Measurements from ENCODE around the gene TRDMT1. TPM values are rescaled to one million over a fixed set of nuclear protein-coding genes. Genes with fewer than 3 reads are reported as not detected.

The TRDMT1 gene
- total RNA-seq, 1 experiment from 2014 or later, result 20.2 TPM

DNA sequence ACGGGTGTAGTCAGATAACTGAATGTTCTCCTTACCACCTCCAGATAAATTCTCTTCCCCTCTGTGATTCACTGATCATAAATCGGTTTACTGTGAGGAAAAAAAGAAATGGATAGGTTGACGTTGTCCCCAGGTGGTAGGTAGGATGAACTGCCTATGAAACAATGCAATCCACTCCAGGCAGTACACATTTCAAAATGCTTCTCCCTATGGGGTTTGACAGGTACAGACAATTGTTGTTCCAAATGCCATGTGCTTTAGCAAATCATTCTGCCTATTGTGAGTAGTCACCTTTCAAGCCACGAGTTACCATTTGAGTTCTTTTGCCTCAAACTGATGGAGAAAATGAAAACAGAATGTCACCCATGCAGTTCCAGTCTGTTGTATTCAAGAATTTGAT is 48.3 kb upstream of the TRDMT1 start:
- Histone ChIP-seq H3K79me1 (ENCODE audit: insufficient read depth, low read depth, low read length, poor library complexity, severe bottlenecking) (no peaks in the 10 kb centered on the region), H3K9ac (ENCODE audit: extremely low read depth, insufficient read length, low read length) (no peak overlapping the region), H2BK20ac (ENCODE audit: low read depth, low read length, poor library complexity, severe bottlenecking) (no peak overlapping the region), H3K18ac (ENCODE audit: insufficient read length, low read depth, low read length) (no peak overlapping the region), H3K23ac (ENCODE audit: insufficient read length, low read depth, low read length) (no peak overlapping the region), H3K4me2 (ENCODE audit: insufficient read depth, insufficient read length, low read length) (no peak overlapping the region), H3K79me2 (ENCODE audit: insufficient read depth, low read length) (no peaks in the 10 kb centered on the region), H2BK15ac (ENCODE audit: low read depth, low read length) (no peak overlapping the region), H3K27me3 (ENCODE audit: insufficient read depth, low read length) (no peaks in the 10 kb centered on the region), H2BK5ac (ENCODE audit: insufficient read length, low read length) (no peak overlapping the region), H3K4ac (ENCODE audit: low read depth, low read length) (no peak overlapping the region), H4K20me1 (ENCODE audit: control insufficient read depth, insufficient read depth, insufficient read length) (no peaks in the 10 kb centered on the region), H4K5ac (ENCODE audit: insufficient read length, low read depth, low read length) (no peak overlapping the region), H3K4me1 (ENCODE audit: insufficient read depth, low read length) (no peaks in the 10 kb centered on the region), H2BK12ac (ENCODE audit: insufficient read length, low read depth, low read length) (no peak overlapping the region), H3K23me2 (ENCODE audit: insufficient read length, low read depth, low read length, poor library complexity, severe bottlenecking) (no peaks in the 10 kb centered on the region), H2AFZ (ENCODE audit: low read length) (no peak overlapping the region), H2BK120ac (ENCODE audit: low read depth, low read length, poor library complexity, severe bottlenecking) (no peak overlapping the region), H2AK5ac (ENCODE audit: insufficient read length, low read length) (no peak overlapping the region), H4K91ac (ENCODE audit: insufficient read length, low read depth, low read length) (no peak overlapping the region), H3K56ac (ENCODE audit: insufficient read length, low read depth, low read length) (no peak overlapping the region), H3T11ph (ENCODE audit: low read length) (no peak overlapping the region), H3K9me3 (ENCODE audit: control insufficient read depth, low read depth, low read length) (peaks cover 12% of the 10 kb centered on the region), H4K8ac (replicated peaks; ENCODE audit: insufficient read length, low read depth, low read length) (no peak overlapping the region), H3K27ac (ENCODE audit: insufficient read length, low read depth, low read length) (no peak overlapping the region), H3K14ac (ENCODE audit: insufficient read depth, low read length) (no peak overlapping the region)
- no CpG with 5 or more reads among the region's 4 CpGs for WGBS (ENCODE audit: extremely low coverage, insufficient read length, low lambda C conversion rate)
- TF ChIP-seq, protein P1, sequence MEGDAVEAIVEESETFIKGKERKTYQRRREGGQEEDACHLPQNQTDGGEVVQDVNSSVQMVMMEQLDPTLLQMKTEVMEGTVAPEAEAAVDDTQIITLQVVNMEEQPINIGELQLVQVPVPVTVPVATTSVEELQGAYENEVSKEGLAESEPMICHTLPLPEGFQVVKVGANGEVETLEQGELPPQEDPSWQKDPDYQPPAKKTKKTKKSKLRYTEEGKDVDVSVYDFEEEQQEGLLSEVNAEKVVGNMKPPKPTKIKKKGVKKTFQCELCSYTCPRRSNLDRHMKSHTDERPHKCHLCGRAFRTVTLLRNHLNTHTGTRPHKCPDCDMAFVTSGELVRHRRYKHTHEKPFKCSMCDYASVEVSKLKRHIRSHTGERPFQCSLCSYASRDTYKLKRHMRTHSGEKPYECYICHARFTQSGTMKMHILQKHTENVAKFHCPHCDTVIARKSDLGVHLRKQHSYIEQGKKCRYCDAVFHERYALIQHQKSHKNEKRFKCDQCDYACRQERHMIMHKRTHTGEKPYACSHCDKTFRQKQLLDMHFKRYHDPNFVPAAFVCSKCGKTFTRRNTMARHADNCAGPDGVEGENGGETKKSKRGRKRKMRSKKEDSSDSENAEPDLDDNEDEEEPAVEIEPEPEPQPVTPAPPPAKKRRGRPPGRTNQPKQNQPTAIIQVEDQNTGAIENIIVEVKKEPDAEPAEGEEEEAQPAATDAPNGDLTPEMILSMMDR (conservative IDR thresholded peaks at IDR 0.05), result peak; percentile 53
- Mint-ChIP-seq H3K4me3 (no peak overlapping the region), H3K27ac (no peak overlapping the region), H3K27me3 (ENCODE audit: low read depth) (no peaks in the 10 kb centered on the region), H3K4me1 (no peaks in the 10 kb centered on the region), H3K9me3 (peaks cover 13 to 27% of the 10 kb centered on the region in 2 experiments; a peak in 4 of 5 replicates), H3K36me3 (ENCODE audit: insufficient read depth in 1 of 3, low read depth in 3 of 3) (peaks cover 5 to 23% (median 10%) of the 10 kb centered on the region in 3 experiments; a peak in 6 of 7 replicates)
- DNase-seq, result no peak

Data from H9 (cell line).